BLaER1 (cell line): ENCODE data around the gene FBLN2.

Source experiments
- H3K27ac ChIP-seq: shearing (Covaris generic); formaldehyde crosslinking; 2 replicates; pipeline ENCODE4 v1.8.1; 2022
- H3K27me3 ChIP-seq: shearing (Covaris generic); formaldehyde crosslinking; 2 replicates; pipeline ENCODE4 v1.8.1; 2022
- H3K36me3 ChIP-seq: shearing (Covaris generic); formaldehyde crosslinking; 2 replicates; pipeline ENCODE4 v1.8.1; 2022
- H3K4me1 ChIP-seq: shearing (Covaris generic); formaldehyde crosslinking; 2 replicates; pipeline ENCODE4 v1.8.1; 2022
- H3K4me2 ChIP-seq: shearing (Covaris generic); formaldehyde crosslinking; 2 replicates; pipeline ENCODE4 v1.8.1; 2022
- H3K4me3 ChIP-seq: shearing (Covaris generic); formaldehyde crosslinking; 2 replicates; pipeline ENCODE4 v1.8.1; 2022
- H3K9ac ChIP-seq: shearing (Covaris generic); formaldehyde crosslinking; 2 replicates; pipeline ENCODE4 v1.8.1; 2022
- H3K9me3 ChIP-seq: shearing (Covaris generic); formaldehyde crosslinking; 2 replicates; pipeline ENCODE4 v1.8.1; 2022
- H4K20me1 ChIP-seq: shearing (Covaris generic); formaldehyde crosslinking; 2 replicates; pipeline ENCODE4 v1.8.1; 2022
- Cebpa-rat ChIP-seq: shearing (Covaris generic); IDR thresholded peaks from 2 replicates; pipeline ENCODE4 v1.8.1; 2022

The FBLN2 gene

GRCh38 chr3:13545952-13546454 lies 2.9 kb upstream of the FBLN2 start:
- Histone ChIP-seq H3K27me3 (peaks cover 20% of the 10 kb centered on the region), H3K4me3 (no peak overlapping the region), H3K9ac (no peak overlapping the region), H3K4me1 (peaks cover 67% of the 10 kb centered on the region), H3K9me3 (peaks cover 20% of the 10 kb centered on the region), H4K20me1 (peaks cover 23% of the 10 kb centered on the region; the same call in 1 of the 2 replicates), H3K4me2 (no peak overlapping the region), H3K36me3 (no peaks in the 10 kb centered on the region), H3K27ac (no peak overlapping the region)
- TF ChIP-seq Cebpa-rat, result no peak

- H3K9ac ChIP-seq, result no peak overlapping the region
- no peak overlapping the region for H3K4me2 ChIP-seq
- H3K27me3 ChIP-seq, result peaks cover 20% of the 10 kb centered on the region
- H3K27ac ChIP-seq, result no peak overlapping the region
- H3K9me3 ChIP-seq, result peaks cover 13% of the 10 kb centered on the region
- no peak overlapping the region for H3K4me3 ChIP-seq
- peaks cover 74% of the 10 kb centered on the region for H3K4me1 ChIP-seq
- peaks cover 26% of the 10 kb centered on the region; the same call in 1 of the 2 replicates for H4K20me1 ChIP-seq
- no peak for TF ChIP-seq Cebpa-rat
- no peaks in the 10 kb centered on the region for H3K36me3 ChIP-seq
Observed at GRCh38 chr3:13546667-13547171, 2.2 kb upstream of the FBLN2 start.

GRCh38 chr3:13547591-13548371 lies 1.1 kb upstream of the FBLN2 start:
- H3K4me3 ChIP-seq, result no peak overlapping the region
- no peaks in the 10 kb centered on the region for H3K36me3 ChIP-seq
- H3K27me3 ChIP-seq, result peaks cover 20% of the 10 kb centered on the region
- H3K4me1 ChIP-seq, result peaks cover 83% of the 10 kb centered on the region
- H3K9ac ChIP-seq, result no peak overlapping the region
- peaks cover 26% of the 10 kb centered on the region; the same call in 1 of the 2 replicates for H4K20me1 ChIP-seq
- no peak for TF ChIP-seq Cebpa-rat
- no peak overlapping the region for H3K27ac ChIP-seq
- no peak overlapping the region for H3K4me2 ChIP-seq
- 0 out of 2 replicates have a peak, but pooled peaks cover 2% of the 10 kb centered on the region for H3K9me3 ChIP-seq

- Histone ChIP-seq H3K4me3 (no peak overlapping the region), H3K27ac (no peak overlapping the region), H3K4me2 (peak overlapping the region; percentile 79), H3K27me3 (peaks cover 20% of the 10 kb centered on the region), H3K36me3 (no peaks in the 10 kb centered on the region), H3K9ac (no peak overlapping the region), H3K9me3 (no peaks in the 10 kb centered on the region), H4K20me1 (peaks cover 20% of the 10 kb centered on the region; the same call in 1 of the 2 replicates), H3K4me1 (peaks cover 77% of the 10 kb centered on the region)
- TF ChIP-seq Cebpa-rat, result no peak
Observed at GRCh38 chr3:13549623-13550422, 898 bp downstream of the FBLN2 start.

- no peaks in the 10 kb centered on the region for H3K9me3 ChIP-seq
- no peak overlapping the region for H3K27ac ChIP-seq
- H3K4me3 ChIP-seq, result no peak overlapping the region
- peaks cover 20% of the 10 kb centered on the region for H3K27me3 ChIP-seq
- TF ChIP-seq Cebpa-rat, result no peak
- H3K36me3 ChIP-seq, result no peaks in the 10 kb centered on the region
- H3K9ac ChIP-seq, result no peak overlapping the region
- H3K4me1 ChIP-seq, result peaks cover 72% of the 10 kb centered on the region
- peaks cover 20% of the 10 kb centered on the region; the same call in 1 of the 2 replicates for H4K20me1 ChIP-seq
- peak overlapping the region; percentile 79 for H3K4me2 ChIP-seq
Observed at GRCh38 chr3:13550423-13550690, 1.4 kb downstream of the FBLN2 start.

GRCh38 chr3:13550791-13551360 lies 2.0 kb downstream of the FBLN2 start:
- no peak overlapping the region for H3K4me3 ChIP-seq
- no peaks in the 10 kb centered on the region for H3K36me3 ChIP-seq
- peaks cover 20% of the 10 kb centered on the region for H3K27me3 ChIP-seq
- H3K9me3 ChIP-seq, result no peaks in the 10 kb centered on the region
- peaks cover 70% of the 10 kb centered on the region for H3K4me1 ChIP-seq
- H3K27ac ChIP-seq, result peak overlapping the region; percentile 7; the same call in 1 of the 2 replicates
- H3K4me2 ChIP-seq, result peak overlapping the region; percentile 79
- no peak overlapping the region for H3K9ac ChIP-seq
- peaks cover 20% of the 10 kb centered on the region; the same call in 1 of the 2 replicates for H4K20me1 ChIP-seq
- no peak for TF ChIP-seq Cebpa-rat

GRCh38 chr3:13552857-13553652 lies 4.1 kb downstream of the FBLN2 start:
- Histone ChIP-seq H3K4me1 (peaks cover 82% of the 10 kb centered on the region), H4K20me1 (peaks cover 20% of the 10 kb centered on the region; the same call in 1 of the 2 replicates), H3K4me2 (peak overlapping the region; percentile 43; the same call in 1 of the 2 replicates), H3K36me3 (no peaks in the 10 kb centered on the region), H3K4me3 (no peak overlapping the region), H3K27ac (no peak overlapping the region), H3K27me3 (peaks cover 20% of the 10 kb centered on the region), H3K9ac (no peak overlapping the region), H3K9me3 (no peaks in the 10 kb centered on the region)
- TF ChIP-seq Cebpa-rat, result no peak

GRCh38 chr3:13553686-13554085 lies 4.8 kb downstream of the FBLN2 start:
- TF ChIP-seq Cebpa-rat, result no peak
- peaks cover 17% of the 10 kb centered on the region; the same call in 1 of the 2 replicates for H4K20me1 ChIP-seq
- H3K4me1 ChIP-seq, result peaks cover 76% of the 10 kb centered on the region
- H3K4me3 ChIP-seq, result no peak overlapping the region
- no peak overlapping the region for H3K27ac ChIP-seq
- peaks cover 16% of the 10 kb centered on the region for H3K27me3 ChIP-seq
- H3K4me2 ChIP-seq, result peak overlapping the region; percentile 43
- no peak overlapping the region for H3K9ac ChIP-seq
- no peaks in the 10 kb centered on the region for H3K9me3 ChIP-seq
- no peaks in the 10 kb centered on the region for H3K36me3 ChIP-seq

- Histone ChIP-seq H3K27ac (no peak overlapping the region), H3K36me3 (no peaks in the 10 kb centered on the region), H3K27me3 (no peaks in the 10 kb centered on the region), H3K9ac (no peak overlapping the region), H4K20me1 (peaks cover 5% of the 10 kb centered on the region; the same call in 1 of the 2 replicates), H3K4me1 (peaks cover 63% of the 10 kb centered on the region), H3K9me3 (no peaks in the 10 kb centered on the region), H3K4me2 (peak overlapping the region; percentile 32), H3K4me3 (no peak overlapping the region)
- no peak for TF ChIP-seq Cebpa-rat
Observed at GRCh38 chr3:13555753-13556152, 6.8 kb downstream of the FBLN2 start.
